Tibial artery (tissue), 4 donors: Measurements from ENCODE around the gene DTNA.

ENCODE experiments used
- DNase-seq, 2 donors: peaks; one replicate each; pipeline ENCODE4 v3.0.0-alpha.2; 2019
- H3K27ac ChIP-seq, 2 donors: fragments of 200-600 bp; sonication (generic) in 1 of 2; 1 replicate in 1 of 2; 2 replicates in 1 of 2; pipeline ENCODE4 v1.5.1; 2018 to 2019; ENCODE audit warnings: mild to moderate bottlenecking in 1 of 2
- H3K27me3 ChIP-seq, 2 donors: fragments of 200-600 bp; sonication (generic) in 1 of 2; one replicate each; pipeline versions ENCODE4 v1.5.1 to v1.6.0; 2016 to 2019
- H3K36me3 ChIP-seq, 3 donors: fragments of 200-600 bp; sonication (generic) in 2 of 3; one replicate each; pipeline ENCODE4 v1.5.1; 2016 to 2019; ENCODE audit warnings: mild to moderate bottlenecking in 2 of 3
- H3K4me1 ChIP-seq, 4 donors: fragments of 200-600 bp; sonication (generic) in 2 of 4; 1 replicate in 3 of 4; 2 replicates in 1 of 4; pipeline ENCODE4 v1.5.1; 2016 to 2019
- H3K4me3 ChIP-seq, 2 donors: fragments of 200-600 bp; sonication (generic) in 1 of 2; 1 replicate in 1 of 2; 2 replicates in 1 of 2; pipeline ENCODE4 v1.5.1; 2018 to 2019; ENCODE audit warnings: mild to moderate bottlenecking in 2 of 2
- H3K9me3 ChIP-seq, 3 donors: fragments of 200-600 bp; sonication (generic) in 1 of 3; one replicate each; pipeline ENCODE4 v1.5.1; 2016 to 2019
- CTCF ChIP-seq, 2 experiments: fragments of 200-600 bp in 1 of 2; fragments of 450-650 bp in 1 of 2; IDR thresholded peaks; one replicate each; pipeline ENCODE4 v1.5.1; 2017 to 2019; ENCODE audit warnings: antibody characterized with exemption in 2 of 2, mild to moderate bottlenecking in 1 of 2, moderate library complexity in 1 of 2
- intact Hi-C: fragments of 100-400 bp; cut with DNase I; formaldehyde crosslinking; loops from one replicate; pipeline ENCODE4 v1.15.0; 2023; ENCODE audit warnings: low total_unique reads

Gene DTNA

GRCh38 chr18:34858188-34858587, 148.1 kb downstream of the DTNA start:
- H3K36me3 ChIP-seq = peaks cover 21 to 35% (median 33%) of the 10 kb centered on the region in 3 donors
- no peaks in the 10 kb centered on the region for H3K4me1 ChIP-seq
- DNase-seq = no peak
- no peaks in the 10 kb centered on the region for H3K9me3 ChIP-seq
- no peak overlapping the region for H3K27ac ChIP-seq
- intact Hi-C loops = no loop called here
- no peaks in the 10 kb centered on the region for H3K27me3 ChIP-seq
- no peak for TF ChIP-seq CTCF (IDR thresholded peaks at IDR 0.05)
- H3K4me3 ChIP-seq = no peak overlapping the region

GRCh38 chr18:34859496-34859895, 149.4 kb downstream of the DTNA start:
- H3K4me3 ChIP-seq = no peak overlapping the region
- H3K27ac ChIP-seq = no peak overlapping the region
- peaks cover 29 to 45% (median 37%) of the 10 kb centered on the region in 3 donors for H3K36me3 ChIP-seq
- H3K9me3 ChIP-seq = no peaks in the 10 kb centered on the region
- intact Hi-C loops = no loop called here
- no peak for DNase-seq
- H3K27me3 ChIP-seq = no peaks in the 10 kb centered on the region
- no peak for TF ChIP-seq CTCF (IDR thresholded peaks at IDR 0.05)
- H3K4me1 ChIP-seq = no peaks in the 10 kb centered on the region

GRCh38 chr18:34862561-34862960, 152.5 kb downstream of the DTNA start:
- H3K27ac ChIP-seq = no peak overlapping the region
- DNase-seq = no peak
- H3K27me3 ChIP-seq = no peaks in the 10 kb centered on the region
- H3K9me3 ChIP-seq = no peaks in the 10 kb centered on the region
- peaks cover 0 to 14% (median 7%) of the 10 kb centered on the region in 4 donors for H3K4me1 ChIP-seq
- intact Hi-C loops = loop anchor here (10.0 kb wide), 1 partner anchor 282 kb away; no protein-coding TSS in a partner anchor
- H3K4me3 ChIP-seq = no peak overlapping the region
- H3K36me3 ChIP-seq = peaks cover 27 to 43% (median 29%) of the 10 kb centered on the region in 3 donors
- TF ChIP-seq CTCF (IDR thresholded peaks at IDR 0.05) = no peak

GRCh38 chr18:34863702-34864101, 153.6 kb downstream of the DTNA start:
- peaks cover 19 to 38% (median 19%) of the 10 kb centered on the region in 3 donors for H3K36me3 ChIP-seq
- DNase-seq = no peak
- no peaks in the 10 kb centered on the region for H3K27me3 ChIP-seq
- no peaks in the 10 kb centered on the region for H3K9me3 ChIP-seq
- no peak overlapping the region for H3K4me3 ChIP-seq
- H3K4me1 ChIP-seq = peaks cover 0 to 25% (median 14%) of the 10 kb centered on the region in 4 donors
- H3K27ac ChIP-seq = no peak overlapping the region
- intact Hi-C loops = loop anchor here (10.0 kb wide), 1 partner anchor 281 kb away; no protein-coding TSS in a partner anchor
- TF ChIP-seq CTCF (IDR thresholded peaks at IDR 0.05) = no peak

GRCh38 chr18:34864836-34865497, 154.9 kb downstream of the DTNA start:
- H3K36me3 ChIP-seq = peaks cover 8 to 38% (median 8%) of the 10 kb centered on the region in 3 donors
- H3K4me3 ChIP-seq = no peak overlapping the region
- no peaks in the 10 kb centered on the region for H3K9me3 ChIP-seq
- no peak for TF ChIP-seq CTCF (IDR thresholded peaks at IDR 0.05)
- peak overlapping the region; percentile 23 to 24 for H3K27ac ChIP-seq
- H3K4me1 ChIP-seq = peaks cover 0 to 32% (median 14%) of the 10 kb centered on the region in 4 donors
- intact Hi-C loops = loop anchor here (10.0 kb wide), 1 partner anchor 280 kb away; no protein-coding TSS in a partner anchor
- H3K27me3 ChIP-seq = no peaks in the 10 kb centered on the region
- no peak for DNase-seq
